ENCODE results near the gene PRR14.
"Not testable (repeated sequence)": the region's sequence is repeated elsewhere in the genome, so short reads cannot be mapped to it uniquely, and the experiment has no call there.

PRR14 gene

DNA sequence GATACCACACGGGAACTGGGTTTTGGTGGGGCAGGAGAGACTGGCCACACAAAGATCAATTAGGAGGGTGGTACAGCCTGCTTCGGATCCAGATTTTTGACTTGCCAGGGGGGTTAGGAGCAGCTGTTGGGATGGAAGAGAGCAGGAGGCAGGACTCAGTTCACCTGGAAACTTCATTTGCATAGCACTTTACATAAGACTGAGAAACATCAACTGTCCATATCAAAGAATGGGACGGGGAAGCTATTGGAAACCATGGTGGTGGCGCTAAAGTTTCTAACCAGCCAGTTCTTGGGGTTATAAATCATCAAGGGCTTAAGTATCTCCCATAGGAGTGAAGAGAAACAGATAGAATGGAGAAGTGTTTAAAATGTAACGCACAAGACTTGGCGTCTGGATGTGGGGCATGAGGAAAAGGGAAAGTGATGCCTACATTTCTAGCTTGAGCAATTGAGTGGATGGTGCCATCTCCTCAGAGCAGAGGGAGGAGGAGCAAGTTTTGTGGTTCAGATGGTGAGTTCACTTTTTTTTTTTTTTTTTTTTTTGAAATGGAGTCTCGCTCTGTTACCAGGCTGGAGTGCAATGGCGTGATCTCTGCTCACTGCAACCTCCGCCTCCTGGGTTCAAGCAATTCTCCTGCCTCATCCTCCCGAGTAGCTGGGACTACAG, 41.8 kb downstream of the PRR14 start:
- DNase-seq (ENCODE audit: low spot score), result no peak

- DNase-seq (ENCODE audit: low spot score), result peak; percentile 46
Observed at GRCh38 chr16:30694926-30695693, 44.4 kb downstream of the PRR14 start.

DNA sequence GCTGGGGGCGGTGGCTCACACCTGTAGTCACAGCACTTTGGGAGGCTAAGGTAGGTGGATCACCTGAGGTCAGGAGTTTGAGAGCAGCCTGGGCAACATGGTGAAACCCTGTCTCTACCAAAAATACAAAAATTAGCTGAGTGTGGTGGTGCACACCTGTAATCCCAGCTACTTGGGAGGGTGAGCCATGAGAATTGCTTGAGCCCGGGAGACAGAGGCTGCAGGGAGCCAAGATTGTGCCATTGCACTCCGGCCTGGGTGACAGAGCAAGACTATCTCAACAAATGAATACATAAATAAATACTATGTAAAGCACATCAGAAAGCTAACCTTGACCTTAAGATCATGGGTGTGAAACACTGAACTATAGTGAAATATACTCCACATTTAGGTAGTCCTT, 45.9 kb downstream of the PRR14 start:
- not testable (repeated sequence) for DNase-seq (ENCODE audit: low spot score)

DNA sequence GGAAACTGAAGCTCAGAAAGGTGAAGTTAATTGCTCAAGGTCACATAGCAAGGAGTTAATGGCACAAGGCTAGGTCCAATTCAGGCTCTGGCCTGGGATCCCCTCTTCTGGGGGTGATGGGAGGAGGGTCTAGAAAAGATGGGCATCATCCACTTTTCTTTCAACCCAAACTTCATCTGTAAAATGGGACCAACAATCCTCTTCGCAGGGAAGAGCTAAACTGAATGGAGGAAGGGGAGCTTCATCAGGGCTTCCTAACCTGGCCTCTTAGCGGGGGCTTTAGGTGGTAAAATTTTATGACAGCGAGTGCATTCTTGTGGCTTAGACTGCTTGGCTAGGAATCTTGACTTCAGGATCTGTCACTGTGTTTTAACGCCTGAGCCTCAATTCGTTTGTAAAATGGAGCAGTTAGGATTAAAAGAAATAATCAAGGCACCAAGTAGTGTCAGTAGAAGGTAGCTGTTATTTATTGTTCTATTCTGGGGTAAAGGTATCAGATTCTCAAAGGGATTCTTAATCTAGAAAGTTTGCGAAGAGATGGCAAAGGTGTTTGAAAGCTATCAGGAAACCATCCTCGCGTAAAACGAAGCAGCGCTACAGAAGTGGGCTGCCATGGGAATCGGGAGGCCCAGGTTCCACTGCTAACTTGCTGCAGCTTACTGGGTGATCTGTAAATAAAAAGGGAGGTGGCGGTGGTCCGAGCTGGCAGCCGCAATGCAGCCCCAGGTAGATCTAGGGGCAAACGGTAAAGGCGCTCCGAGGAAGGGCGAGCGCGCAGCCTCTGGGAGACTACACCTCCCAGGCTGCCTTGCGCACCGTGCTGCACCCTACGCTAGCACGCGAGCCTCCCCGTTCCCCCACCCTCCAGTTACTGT, 46.7 kb downstream of the PRR14 start:
- no peak for DNase-seq (ENCODE audit: low spot score)

GRCh38 chr16:30698139-30698815, 47.5 kb downstream of the PRR14 start:
- peak; percentile 92 for DNase-seq (ENCODE audit: low spot score)

- DNase-seq (ENCODE audit: low spot score), result peak; percentile 83
Observed at GRCh38 chr16:30698816-30699614, 48.3 kb downstream of the PRR14 start, which contains the start of gene SRCAP. Gene SRCAP (plus strand): TSS chr16:30699171. CDS start chr16:30700825, 1,654 bp downstream.

GRCh38 chr16:30699615-30700099, 48.9 kb downstream of the PRR14 start:
- no peak for DNase-seq (ENCODE audit: low spot score)

- DNase-seq (ENCODE audit: low spot score), result no peak
Observed at GRCh38 chr16:30700491-30700890, 49.7 kb downstream of the PRR14 start.

GRCh38 chr16:30700971-30701370, 50.2 kb downstream of the PRR14 start:
- DNase-seq (ENCODE audit: low spot score), result no peak

GRCh38 chr16:30703071-30703470, 52.3 kb downstream of the PRR14 start:
- DNase-seq (ENCODE audit: low spot score), result not testable (repeated sequence)

DNA sequence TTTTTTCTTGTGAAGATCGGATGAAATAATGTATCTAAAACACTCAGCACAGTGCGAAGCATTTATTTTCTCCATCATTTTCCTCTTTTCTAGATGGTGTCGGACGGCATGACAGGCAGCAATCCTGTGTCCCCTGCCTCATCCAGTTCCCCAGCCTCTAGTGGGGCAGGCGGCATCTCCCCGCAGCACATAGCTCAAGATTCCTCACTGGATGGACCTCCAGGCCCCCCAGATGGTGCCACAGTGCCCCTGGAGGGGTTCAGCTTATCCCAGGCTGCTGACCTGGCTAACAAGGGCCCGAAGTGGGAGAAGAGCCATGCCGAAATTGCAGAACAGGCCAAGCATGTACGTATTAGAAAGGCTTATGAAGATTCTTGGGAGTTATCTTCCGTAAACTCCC, 53.2 kb downstream of the PRR14 start:
- DNase-seq (ENCODE audit: low spot score), result no peak

Measured in kidney capillary endothelial cell (primary cell).